ENCODE measurements around the gene CNIH4.

The CNIH4 gene

DNA sequence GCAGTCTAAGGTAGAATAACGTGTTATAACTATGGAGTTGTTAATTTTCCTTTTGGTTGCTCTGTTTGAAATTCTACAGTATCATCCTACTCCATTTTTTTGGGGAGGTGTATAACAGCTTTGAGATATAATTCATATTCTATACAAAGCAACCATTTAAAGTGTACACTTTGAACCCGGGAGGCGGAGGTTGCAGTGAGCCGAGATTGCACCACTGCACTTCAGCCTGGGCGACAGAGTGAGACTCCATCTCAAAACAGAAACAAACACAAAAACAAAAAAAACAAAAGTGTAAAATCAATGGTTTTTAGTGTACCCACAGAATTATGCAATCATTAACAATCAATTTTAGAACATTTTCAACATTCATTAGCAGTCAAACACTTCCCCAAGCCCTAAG is 33.8 kb downstream of the CNIH4 start:
- H3K27ac ChIP-seq = no peak overlapping the region
- no peak for TF ChIP-seq ZFX (IDR thresholded peaks at IDR 0.05)
- TF ChIP-seq, protein P1, sequence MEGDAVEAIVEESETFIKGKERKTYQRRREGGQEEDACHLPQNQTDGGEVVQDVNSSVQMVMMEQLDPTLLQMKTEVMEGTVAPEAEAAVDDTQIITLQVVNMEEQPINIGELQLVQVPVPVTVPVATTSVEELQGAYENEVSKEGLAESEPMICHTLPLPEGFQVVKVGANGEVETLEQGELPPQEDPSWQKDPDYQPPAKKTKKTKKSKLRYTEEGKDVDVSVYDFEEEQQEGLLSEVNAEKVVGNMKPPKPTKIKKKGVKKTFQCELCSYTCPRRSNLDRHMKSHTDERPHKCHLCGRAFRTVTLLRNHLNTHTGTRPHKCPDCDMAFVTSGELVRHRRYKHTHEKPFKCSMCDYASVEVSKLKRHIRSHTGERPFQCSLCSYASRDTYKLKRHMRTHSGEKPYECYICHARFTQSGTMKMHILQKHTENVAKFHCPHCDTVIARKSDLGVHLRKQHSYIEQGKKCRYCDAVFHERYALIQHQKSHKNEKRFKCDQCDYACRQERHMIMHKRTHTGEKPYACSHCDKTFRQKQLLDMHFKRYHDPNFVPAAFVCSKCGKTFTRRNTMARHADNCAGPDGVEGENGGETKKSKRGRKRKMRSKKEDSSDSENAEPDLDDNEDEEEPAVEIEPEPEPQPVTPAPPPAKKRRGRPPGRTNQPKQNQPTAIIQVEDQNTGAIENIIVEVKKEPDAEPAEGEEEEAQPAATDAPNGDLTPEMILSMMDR (conservative IDR thresholded peaks at IDR 0.05) = no peak

DNA sequence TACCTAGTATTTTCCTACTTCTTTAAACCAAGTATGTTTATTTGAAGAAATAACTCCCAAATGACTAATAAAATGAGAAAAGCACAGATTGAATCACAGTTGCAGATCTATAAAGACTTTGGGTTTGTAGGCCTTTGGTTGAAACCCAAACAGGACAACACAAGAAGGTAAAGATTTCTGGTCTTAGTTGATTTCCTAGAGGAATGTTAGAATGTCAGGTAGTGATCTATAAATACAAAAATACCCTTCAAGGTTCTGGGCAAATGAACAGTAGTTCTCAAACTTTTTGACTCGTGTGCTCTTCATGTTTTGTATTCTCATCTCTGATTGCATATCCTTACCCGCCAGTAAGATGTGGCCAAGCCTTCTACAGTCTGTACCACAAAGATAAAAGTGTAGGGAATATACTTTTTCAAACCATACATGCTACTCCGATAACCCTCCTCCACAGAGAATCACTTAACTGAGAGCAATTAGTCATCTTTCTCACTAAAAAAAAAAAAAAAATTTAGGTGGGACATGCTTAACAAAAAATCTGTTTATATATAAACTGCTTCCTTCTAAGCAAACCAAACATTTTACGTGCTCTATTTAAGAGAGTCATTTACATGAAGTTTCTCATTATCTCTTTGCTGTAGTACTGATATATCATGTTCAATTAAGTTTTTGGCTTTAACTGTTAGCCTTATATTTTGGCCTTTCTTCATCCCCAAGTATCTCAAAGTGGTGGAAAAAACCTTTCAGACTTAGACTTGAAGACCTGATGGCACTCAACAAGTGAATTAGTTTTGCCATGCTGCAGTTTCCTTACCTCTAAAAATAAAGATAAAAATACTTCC is 36.0 kb downstream of the CNIH4 start:
- no peak overlapping the region for H3K27ac ChIP-seq
- TF ChIP-seq, protein P1 (conservative IDR thresholded peaks at IDR 0.05) = no peak
- TF ChIP-seq ZFX (IDR thresholded peaks at IDR 0.05) = no peak

DNA sequence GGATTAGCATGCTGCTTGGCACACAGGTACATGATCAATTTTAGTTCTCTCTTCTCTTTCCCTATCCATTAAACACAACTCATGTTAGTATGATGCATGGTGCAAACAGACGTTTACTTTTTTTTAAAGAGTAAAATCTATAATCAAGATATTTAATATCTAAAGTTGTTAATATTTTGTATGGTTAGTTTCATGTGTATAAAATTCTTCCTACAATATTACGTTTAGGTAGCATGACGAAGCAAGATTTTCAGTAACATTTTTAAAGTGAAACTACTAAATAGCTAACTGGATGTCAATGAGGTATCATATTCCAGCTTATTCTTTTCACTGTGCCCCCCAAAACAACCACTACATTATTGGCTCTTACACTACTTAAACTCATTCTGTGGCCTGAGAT is 36.6 kb downstream of the CNIH4 start:
- H3K27ac ChIP-seq = no peak overlapping the region
- no peak for TF ChIP-seq ZFX (IDR thresholded peaks at IDR 0.05)
- TF ChIP-seq, protein P1 (conservative IDR thresholded peaks at IDR 0.05) = no peak

DNA sequence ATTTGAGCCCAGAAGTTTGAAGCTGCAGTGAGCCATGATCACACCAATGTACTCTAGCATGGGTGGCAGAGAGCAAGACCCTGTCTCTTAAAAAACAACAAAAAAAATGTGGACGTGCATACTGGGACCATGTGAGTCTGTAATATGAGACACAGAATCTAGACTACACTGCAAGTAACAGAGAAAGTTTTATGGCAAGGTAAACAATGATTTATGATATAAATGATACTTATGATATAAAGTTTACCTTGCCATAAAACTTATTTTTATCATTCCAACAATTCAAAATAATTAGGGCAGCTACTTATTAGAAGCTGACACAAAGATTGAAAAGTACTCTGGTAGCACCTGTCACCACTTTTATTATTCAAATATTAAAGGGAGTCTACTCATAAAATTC is 43.2 kb downstream of the CNIH4 start:
- TF ChIP-seq ZFX (IDR thresholded peaks at IDR 0.05) = no peak
- TF ChIP-seq, protein P1 (conservative IDR thresholded peaks at IDR 0.05) = no peak

DNA sequence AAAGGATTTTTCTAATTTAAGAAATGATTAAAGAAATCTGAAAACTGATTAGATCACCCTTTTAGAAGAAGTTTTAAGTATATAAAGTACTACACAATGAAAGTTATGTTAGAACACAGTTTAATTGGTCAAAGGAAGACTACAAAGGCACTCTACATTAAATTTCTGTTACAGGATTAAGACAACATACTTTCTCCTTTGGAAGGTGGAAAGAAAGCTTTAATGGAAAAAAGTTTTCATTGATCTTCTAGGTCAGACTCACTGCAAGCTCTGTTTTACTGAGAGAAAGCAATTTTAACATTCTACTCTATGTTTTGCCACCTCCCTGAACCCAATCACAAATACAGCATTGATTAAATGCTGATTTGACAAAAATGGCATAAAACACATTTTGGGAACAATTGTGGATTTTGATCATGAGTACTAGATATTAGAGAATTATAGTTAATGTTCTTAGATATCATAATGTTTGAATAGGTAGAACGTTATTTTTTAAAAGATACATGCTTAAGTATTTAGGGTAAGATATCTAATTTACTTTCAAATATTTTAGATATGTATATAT is 45.9 kb downstream of the CNIH4 start:
- TF ChIP-seq, protein P1 (conservative IDR thresholded peaks at IDR 0.05) = no peak
- TF ChIP-seq ZFX (IDR thresholded peaks at IDR 0.05) = no peak
- H3K27ac ChIP-seq = no peak overlapping the region

More for the DNA sequence above, 43.2 kb downstream of the CNIH4 start:
- no peak overlapping the region for H3K27ac ChIP-seq

DNA sequence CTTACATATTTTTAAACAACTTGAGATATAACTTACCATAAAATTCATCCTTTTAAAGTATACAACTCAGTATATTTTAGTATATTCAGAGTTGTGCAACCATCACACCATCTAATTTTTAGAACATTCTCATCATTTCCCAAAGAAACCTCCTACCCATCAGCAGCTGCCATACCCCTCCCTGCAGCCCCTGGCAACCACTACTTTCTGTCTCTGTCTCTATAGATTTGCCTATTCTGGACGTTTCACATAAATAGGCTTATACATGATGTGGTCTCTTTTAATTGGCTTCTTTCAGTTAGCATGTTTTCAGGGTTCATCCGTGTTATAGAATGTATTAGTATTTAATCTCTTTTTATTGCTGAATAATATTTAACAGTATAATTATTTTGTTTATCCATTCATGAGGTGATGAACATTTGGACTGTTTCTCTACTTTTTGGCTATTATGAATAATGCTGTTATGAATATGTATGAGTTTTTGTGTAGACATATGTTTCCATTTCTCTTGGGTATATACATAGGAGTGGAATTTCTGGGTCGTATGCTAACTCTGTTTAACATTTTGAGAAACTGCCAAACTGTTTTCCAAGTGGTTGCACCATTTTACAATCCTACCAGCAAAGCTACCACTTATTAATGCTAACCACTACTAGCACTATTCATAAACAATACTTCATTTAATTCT is 48.4 kb downstream of the CNIH4 start:
- H3K27ac ChIP-seq = no peak overlapping the region
- no peak for TF ChIP-seq ZFX (IDR thresholded peaks at IDR 0.05)
- TF ChIP-seq, protein P1 (conservative IDR thresholded peaks at IDR 0.05) = no peak

DNA sequence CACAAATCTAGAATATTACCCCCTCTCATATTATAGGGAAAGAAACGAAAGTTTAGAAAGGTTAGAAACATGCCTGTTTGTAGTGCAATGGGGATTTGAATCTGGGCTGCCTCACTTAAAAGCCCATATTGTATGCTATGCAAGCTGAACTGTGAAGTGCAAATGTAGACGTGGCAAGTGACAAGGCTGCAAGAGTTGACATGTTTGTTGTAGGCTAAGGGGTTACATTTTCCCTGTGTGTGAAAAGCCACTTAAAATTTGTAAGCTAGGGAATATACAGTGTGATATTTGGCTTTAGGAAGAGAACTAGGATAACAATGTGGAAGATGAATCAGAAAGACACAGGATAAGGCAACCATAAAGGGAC is 48.9 kb downstream of the CNIH4 start:
- H3K27ac ChIP-seq = no peak overlapping the region
- no peak for TF ChIP-seq ZFX (IDR thresholded peaks at IDR 0.05)
- TF ChIP-seq, protein P1 (conservative IDR thresholded peaks at IDR 0.05) = no peak
